Measurements from ENCODE around the gene RAB6A.

GRCh38 chr11:73649206-73649605 is 111.7 kb downstream of the RAB6A start:
- TF ChIP-seq RFX5 (IDR thresholded peaks at IDR 0.05) (no peak), MAX (IDR thresholded peaks at IDR 0.05) (no peak), RAD21 (conservative IDR thresholded peaks at IDR 0.05 in 1 of 2, IDR thresholded peaks at IDR 0.05 in 1 of 2) (no peak), CTCF (IDR thresholded peaks at IDR 0.05) (no peak), HOXB13 (CRISPR knock-in tag; IDR thresholded peaks at IDR 0.05; ENCODE audit: low read depth) (no peak), MAFK (IDR thresholded peaks at IDR 0.05; ENCODE audit: partially characterized antibody) (no peak), BHLHE40 (IDR thresholded peaks at IDR 0.05; ENCODE audit: low read depth, low read length) (no peak), RARB (CRISPR knock-in tag; IDR thresholded peaks at IDR 0.05) (no peak), PHF8 (IDR thresholded peaks at IDR 0.05; ENCODE audit: borderline replicate concordance, low read depth) (no peak), CEBPB (IDR thresholded peaks at IDR 0.05) (no peak), POLR2A (IDR thresholded peaks at IDR 0.05; ENCODE audit: low read length) (no peak), CHD4 (IDR thresholded peaks at IDR 0.05; ENCODE audit: borderline replicate concordance) (no peak), SMC3 (IDR thresholded peaks at IDR 0.05) (no peak)
